Stimulated activated CD8-positive, alpha-beta memory T cell treated with anti-CD3 and anti-CD28 coated beads, Interleukin-4, amount 100 ng/mL, for 24 hours (primary cell): ENCODE results near the gene INO80.

ENCODE experiments used
- DNase-seq: peaks from one replicate; pipeline ENCODE4 v3.0.0-alpha.2; 2020; ENCODE audit warnings: low read depth

The INO80 gene

GRCh38 chr15:40944510-40945296 lies 171.4 kb downstream of the INO80 start:
- no peak for DNase-seq

- no peak for DNase-seq
These were observed 172.2 kb downstream of the INO80 start for GRCh38 chr15:40943764-40944365.

- no peak for DNase-seq
These were observed 173.2 kb downstream of the INO80 start for GRCh38 chr15:40942878-40943277.

- no peak for DNase-seq
These were observed 173.7 kb downstream of the INO80 start for GRCh38 chr15:40942337-40942854.

GRCh38 chr15:40941528-40942336 lies 174.3 kb downstream of the INO80 start:
- DNase-seq, result peak; percentile 52

- no peak for DNase-seq
These were observed 175.0 kb downstream of the INO80 start for GRCh38 chr15:40941068-40941527.

- no peak for DNase-seq
These were observed 175.7 kb downstream of the INO80 start for GRCh38 chr15:40940296-40940801.

- no peak for DNase-seq
These were observed 177.6 kb downstream of the INO80 start for GRCh38 chr15:40938536-40938870.

GRCh38 chr15:40937762-40938535 lies 178.1 kb downstream of the INO80 start:
- no peak for DNase-seq

GRCh38 chr15:40936709-40937666 lies 179.1 kb downstream of the INO80 start:
- no peak for DNase-seq

- no peak for DNase-seq
These were observed 179.8 kb downstream of the INO80 start for GRCh38 chr15:40936234-40936708.

GRCh38 chr15:40934457-40934856 lies 181.6 kb downstream of the INO80 start:
- no peak for DNase-seq

- DNase-seq, result no peak
These were observed 182.6 kb downstream of the INO80 start for GRCh38 chr15:40933517-40933902.

- DNase-seq, result no peak
These were observed 183.2 kb downstream of the INO80 start for GRCh38 chr15:40932649-40933516.

GRCh38 chr15:40932156-40932555 lies 183.9 kb downstream of the INO80 start:
- no peak for DNase-seq

- no peak for DNase-seq
These were observed 184.6 kb downstream of the INO80 start for GRCh38 chr15:40931300-40932142.

- DNase-seq, result no peak
These were observed 185.4 kb downstream of the INO80 start for GRCh38 chr15:40930430-40931299.
